K562 (cell line): ENCODE data around the gene HPCAL1.

Experiments
- ELF1 ChIP-seq: fragments of 200-800 bp; sonication (Bioruptor generic); IDR thresholded peaks from 2 replicates; pipeline ENCODE4 v1.6.1; 2016; ENCODE audit warnings: missing genetic modification characterization, missing compliant biosample characterization
- KAT2B ChIP-seq: IDR thresholded peaks from one replicate; pipeline ENCODE4 v1.6.1; 2012; ENCODE audit warnings: low read depth, mild to moderate bottlenecking, control low read depth, inconsistent platforms, low read length, moderate library complexity
- MEF2A ChIP-seq: IDR thresholded peaks from 2 replicates; pipeline ENCODE4 v1.6.1; 2011; ENCODE audit warnings: low read depth, mild to moderate bottlenecking, low read length, moderate library complexity; ENCODE audit not compliant: control insufficient read depth
- SIN3A ChIP-seq, 2 experiments: fragments of 150-350 bp in 1 of 2; IDR thresholded peaks; 2 replicates each; pipeline ENCODE4 v1.6.1; 2011 to 2016; ENCODE audit warnings: borderline replicate concordance in 2 of 2, low read depth in 2 of 2, low read length in 2 of 2, mild to moderate bottlenecking in 2 of 2, moderate library complexity in 2 of 2; ENCODE audit not compliant: control insufficient read depth in 1 of 2
- TBP ChIP-seq: optimal IDR thresholded peaks from 2 replicates; pipeline ENCODE3; 2011; ENCODE audit warnings: low read depth, low read length, improper control_type of control experiment
- TCFL5 ChIP-seq: fragments of 250-450 bp; sonication (Bioruptor Pico); conservative IDR thresholded peaks from 2 replicates; pipeline ENCODE4 v1.6.1; 2021; ENCODE audit warnings: mild to moderate bottlenecking, moderate library complexity, matching md5 sums
- WHSC1 ChIP-seq: IDR thresholded peaks from one replicate; pipeline ENCODE4 v1.6.1; 2012; ENCODE audit warnings: low read length, control low read depth, inconsistent platforms
- TF ChIP-seq, protein P1 (sequence below): sonication (generic); formaldehyde crosslinking; IDR thresholded peaks from 2 replicates; pipeline ENCODE4 v1.5.0; 2020; ENCODE audit warnings: missing genetic modification reagents
- TF ChIP-seq, protein P2 (sequence below), 3 experiments: IDR thresholded peaks in 2 of 3; conservative IDR thresholded peaks in 1 of 3; 2 replicates each; pipeline ENCODE4 v1.5.1; 2011 to 2012; ENCODE audit warnings: low read length in 3 of 3, mild to moderate bottlenecking in 3 of 3, control low read depth in 2 of 3, improper control_type of control experiment in 1 of 3, inconsistent platforms in 1 of 3, low read depth in 1 of 3, mixed read lengths in 1 of 3, moderate library complexity in 1 of 3; ENCODE audit not compliant: insufficient read depth in 2 of 3

DNA sequence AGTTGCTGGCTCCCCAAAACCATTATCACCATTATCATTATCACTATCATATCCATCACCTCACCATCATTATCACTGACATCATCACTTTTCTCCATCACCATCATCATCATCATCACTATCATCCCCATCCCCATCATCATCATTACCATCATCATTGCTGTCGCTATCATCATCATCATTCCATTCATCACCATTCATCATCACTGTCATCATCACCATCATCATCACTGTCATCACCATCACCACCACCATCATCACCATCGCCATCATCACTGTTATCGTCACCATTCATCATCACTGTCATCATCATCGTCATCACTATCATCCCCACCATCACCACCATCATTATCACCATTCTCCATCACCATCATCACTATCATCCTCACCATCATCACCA, 9.0 kb downstream of the HPCAL1 start:
- TF ChIP-seq SIN3A (IDR thresholded peaks at IDR 0.05; ENCODE audit: borderline replicate concordance in 2 of 2, control insufficient read depth in 1 of 2, low read depth in 2 of 2, low read length in 2 of 2) (no peak), MEF2A (no peak), ELF1 (tag) (no peak), WHSC1 (no peak), TBP (no peak), TCFL5 (no peak), KAT2B (no peak)
- TF ChIP-seq, protein P1, sequence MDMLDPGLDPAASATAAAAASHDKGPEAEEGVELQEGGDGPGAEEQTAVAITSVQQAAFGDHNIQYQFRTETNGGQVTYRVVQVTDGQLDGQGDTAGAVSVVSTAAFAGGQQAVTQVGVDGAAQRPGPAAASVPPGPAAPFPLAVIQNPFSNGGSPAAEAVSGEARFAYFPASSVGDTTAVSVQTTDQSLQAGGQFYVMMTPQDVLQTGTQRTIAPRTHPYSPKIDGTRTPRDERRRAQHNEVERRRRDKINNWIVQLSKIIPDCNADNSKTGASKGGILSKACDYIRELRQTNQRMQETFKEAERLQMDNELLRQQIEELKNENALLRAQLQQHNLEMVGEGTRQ (CRISPR knock-in tag) = no peak
- TF ChIP-seq, protein P2, sequence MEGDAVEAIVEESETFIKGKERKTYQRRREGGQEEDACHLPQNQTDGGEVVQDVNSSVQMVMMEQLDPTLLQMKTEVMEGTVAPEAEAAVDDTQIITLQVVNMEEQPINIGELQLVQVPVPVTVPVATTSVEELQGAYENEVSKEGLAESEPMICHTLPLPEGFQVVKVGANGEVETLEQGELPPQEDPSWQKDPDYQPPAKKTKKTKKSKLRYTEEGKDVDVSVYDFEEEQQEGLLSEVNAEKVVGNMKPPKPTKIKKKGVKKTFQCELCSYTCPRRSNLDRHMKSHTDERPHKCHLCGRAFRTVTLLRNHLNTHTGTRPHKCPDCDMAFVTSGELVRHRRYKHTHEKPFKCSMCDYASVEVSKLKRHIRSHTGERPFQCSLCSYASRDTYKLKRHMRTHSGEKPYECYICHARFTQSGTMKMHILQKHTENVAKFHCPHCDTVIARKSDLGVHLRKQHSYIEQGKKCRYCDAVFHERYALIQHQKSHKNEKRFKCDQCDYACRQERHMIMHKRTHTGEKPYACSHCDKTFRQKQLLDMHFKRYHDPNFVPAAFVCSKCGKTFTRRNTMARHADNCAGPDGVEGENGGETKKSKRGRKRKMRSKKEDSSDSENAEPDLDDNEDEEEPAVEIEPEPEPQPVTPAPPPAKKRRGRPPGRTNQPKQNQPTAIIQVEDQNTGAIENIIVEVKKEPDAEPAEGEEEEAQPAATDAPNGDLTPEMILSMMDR (IDR thresholded peaks at IDR 0.05 in 2 of 3, conservative IDR thresholded peaks at IDR 0.05 in 1 of 3; ENCODE audit: insufficient read depth in 2 of 3, low read depth in 1 of 3, low read length in 3 of 3) = no peak
